HL-60 (cell line): ENCODE results near the gene SLC38A1.

Source experiments
- DNase-seq, 2 experiments: peaks; one replicate each; pipeline ENCODE4 v3.0.0-alpha.2; 2010 to 2020; ENCODE audit warnings: low read depth in 1 of 2, low spot score in 1 of 2
- H3K27ac ChIP-seq: fragments of 250-450 bp; sonication (Bioruptor Pico); replicated peaks from 2 replicates; pipeline ENCODE4 v1.5.1; 2020; ENCODE audit warnings: mild to moderate bottlenecking, moderate library complexity
- H3K27me3 ChIP-seq: fragments of 250-450 bp; sonication (Bioruptor Pico); 2 replicates; pipeline ENCODE4 v1.5.1; 2021; ENCODE audit warnings: mild to moderate bottlenecking, moderate library complexity; ENCODE audit not compliant: insufficient read depth, poor library complexity, severe bottlenecking
- H3K4me3 ChIP-seq: replicated peaks from 2 replicates; pipeline ENCODE4 v1.5.1; 2011; ENCODE audit warnings: mild to moderate bottlenecking, control low read depth, low read length; ENCODE audit not compliant: insufficient read depth
- GABPA ChIP-seq: IDR thresholded peaks from 2 replicates; pipeline ENCODE4 v1.6.1; 2012; ENCODE audit warnings: low read depth
- POLR2AphosphoS5 ChIP-seq: IDR thresholded peaks from 2 replicates; pipeline ENCODE4 v1.6.1; 2012; ENCODE audit warnings: low read depth
- SPI1 ChIP-seq: IDR thresholded peaks from 2 replicates; pipeline ENCODE4 v1.6.1; 2012; ENCODE audit warnings: low read depth, mild to moderate bottlenecking, borderline replicate concordance
- TF ChIP-seq, protein P1 (sequence below): IDR thresholded peaks from 2 replicates; pipeline ENCODE4 v1.6.1; 2012; ENCODE audit warnings: low read depth; ENCODE audit not compliant: insufficient replicate concordance
- TF ChIP-seq, protein P2 (sequence below): IDR thresholded peaks from one replicate; pipeline ENCODE4 v1.5.1; 2011; ENCODE audit warnings: low read length, control low read depth, inconsistent platforms; ENCODE audit not compliant: insufficient read depth

Gene SLC38A1

DNA sequence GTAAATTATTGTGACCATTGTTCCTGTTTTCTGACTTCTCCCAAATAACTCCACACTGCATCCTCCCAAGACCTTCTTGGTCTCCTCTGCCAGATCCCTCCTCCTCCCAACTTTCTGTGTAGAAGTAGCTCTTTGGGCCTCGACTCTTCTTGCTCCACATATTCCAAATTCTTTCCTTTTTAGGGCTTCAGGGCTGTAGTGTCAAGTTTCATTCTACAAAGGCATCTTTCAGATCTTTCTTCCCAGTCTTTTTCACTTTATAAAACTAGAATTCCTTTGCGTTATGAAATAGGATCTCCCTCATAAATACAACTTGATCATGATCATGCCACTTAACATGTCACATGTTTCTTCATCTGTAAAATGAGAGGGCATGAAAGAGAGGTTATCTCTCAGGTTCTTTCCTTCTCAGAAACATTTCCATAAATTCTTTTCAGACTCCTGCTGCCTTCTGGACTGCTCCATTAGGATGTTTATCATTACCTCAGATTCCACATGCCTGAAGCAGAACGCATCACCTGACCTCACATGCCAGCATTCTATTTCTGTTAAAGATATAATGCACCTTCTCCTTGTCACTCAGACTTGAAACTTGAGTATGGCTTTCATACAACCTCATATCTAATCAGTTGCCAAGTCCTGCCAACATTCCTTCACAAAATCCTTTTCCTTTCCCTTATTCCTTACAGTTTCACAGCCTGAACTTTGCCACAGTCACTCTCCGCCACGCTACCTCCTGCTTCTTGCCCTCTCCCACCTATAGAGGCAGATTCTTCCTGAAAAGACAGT, 8.5 kb downstream of the SLC38A1 start:
- Histone ChIP-seq H3K27ac (no peak overlapping the region), H3K4me3 (no peak overlapping the region), H3K27me3 (no peaks in the 10 kb centered on the region)
- DNase-seq: no peak
- TF ChIP-seq, protein P1, sequence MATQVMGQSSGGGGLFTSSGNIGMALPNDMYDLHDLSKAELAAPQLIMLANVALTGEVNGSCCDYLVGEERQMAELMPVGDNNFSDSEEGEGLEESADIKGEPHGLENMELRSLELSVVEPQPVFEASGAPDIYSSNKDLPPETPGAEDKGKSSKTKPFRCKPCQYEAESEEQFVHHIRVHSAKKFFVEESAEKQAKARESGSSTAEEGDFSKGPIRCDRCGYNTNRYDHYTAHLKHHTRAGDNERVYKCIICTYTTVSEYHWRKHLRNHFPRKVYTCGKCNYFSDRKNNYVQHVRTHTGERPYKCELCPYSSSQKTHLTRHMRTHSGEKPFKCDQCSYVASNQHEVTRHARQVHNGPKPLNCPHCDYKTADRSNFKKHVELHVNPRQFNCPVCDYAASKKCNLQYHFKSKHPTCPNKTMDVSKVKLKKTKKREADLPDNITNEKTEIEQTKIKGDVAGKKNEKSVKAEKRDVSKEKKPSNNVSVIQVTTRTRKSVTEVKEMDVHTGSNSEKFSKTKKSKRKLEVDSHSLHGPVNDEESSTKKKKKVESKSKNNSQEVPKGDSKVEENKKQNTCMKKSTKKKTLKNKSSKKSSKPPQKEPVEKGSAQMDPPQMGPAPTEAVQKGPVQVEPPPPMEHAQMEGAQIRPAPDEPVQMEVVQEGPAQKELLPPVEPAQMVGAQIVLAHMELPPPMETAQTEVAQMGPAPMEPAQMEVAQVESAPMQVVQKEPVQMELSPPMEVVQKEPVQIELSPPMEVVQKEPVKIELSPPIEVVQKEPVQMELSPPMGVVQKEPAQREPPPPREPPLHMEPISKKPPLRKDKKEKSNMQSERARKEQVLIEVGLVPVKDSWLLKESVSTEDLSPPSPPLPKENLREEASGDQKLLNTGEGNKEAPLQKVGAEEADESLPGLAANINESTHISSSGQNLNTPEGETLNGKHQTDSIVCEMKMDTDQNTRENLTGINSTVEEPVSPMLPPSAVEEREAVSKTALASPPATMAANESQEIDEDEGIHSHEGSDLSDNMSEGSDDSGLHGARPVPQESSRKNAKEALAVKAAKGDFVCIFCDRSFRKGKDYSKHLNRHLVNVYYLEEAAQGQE: no peak
- TF ChIP-seq, protein P2, sequence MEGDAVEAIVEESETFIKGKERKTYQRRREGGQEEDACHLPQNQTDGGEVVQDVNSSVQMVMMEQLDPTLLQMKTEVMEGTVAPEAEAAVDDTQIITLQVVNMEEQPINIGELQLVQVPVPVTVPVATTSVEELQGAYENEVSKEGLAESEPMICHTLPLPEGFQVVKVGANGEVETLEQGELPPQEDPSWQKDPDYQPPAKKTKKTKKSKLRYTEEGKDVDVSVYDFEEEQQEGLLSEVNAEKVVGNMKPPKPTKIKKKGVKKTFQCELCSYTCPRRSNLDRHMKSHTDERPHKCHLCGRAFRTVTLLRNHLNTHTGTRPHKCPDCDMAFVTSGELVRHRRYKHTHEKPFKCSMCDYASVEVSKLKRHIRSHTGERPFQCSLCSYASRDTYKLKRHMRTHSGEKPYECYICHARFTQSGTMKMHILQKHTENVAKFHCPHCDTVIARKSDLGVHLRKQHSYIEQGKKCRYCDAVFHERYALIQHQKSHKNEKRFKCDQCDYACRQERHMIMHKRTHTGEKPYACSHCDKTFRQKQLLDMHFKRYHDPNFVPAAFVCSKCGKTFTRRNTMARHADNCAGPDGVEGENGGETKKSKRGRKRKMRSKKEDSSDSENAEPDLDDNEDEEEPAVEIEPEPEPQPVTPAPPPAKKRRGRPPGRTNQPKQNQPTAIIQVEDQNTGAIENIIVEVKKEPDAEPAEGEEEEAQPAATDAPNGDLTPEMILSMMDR: no peak
- no peak for TF ChIP-seq POLR2AphosphoS5
- TF ChIP-seq GABPA: no peak
- no peak for TF ChIP-seq SPI1

DNA sequence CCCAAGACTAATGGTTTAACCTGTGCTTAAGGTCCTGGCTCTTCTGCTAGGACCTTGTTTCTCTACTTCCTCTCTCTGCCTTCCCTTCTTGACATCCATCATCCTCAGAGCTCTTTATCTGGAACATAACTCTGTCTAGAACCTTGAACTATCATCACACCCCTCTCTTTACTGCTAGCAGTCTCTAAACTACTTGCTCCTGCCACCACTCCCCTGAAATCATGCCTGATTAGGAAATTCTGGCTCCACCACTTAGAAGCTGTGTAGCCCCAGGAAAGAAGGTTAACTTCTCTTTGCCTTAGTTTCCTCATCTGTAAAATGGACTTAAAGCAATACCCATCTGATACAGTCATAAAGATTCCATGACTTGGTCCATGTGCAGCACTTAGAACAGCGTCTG, 9.1 kb downstream of the SLC38A1 start:
- no peak for DNase-seq
- H3K27me3 ChIP-seq: no peaks in the 10 kb centered on the region
- TF ChIP-seq SPI1: peak; percentile 35; the same call in 1 of the 2 replicates
- TF ChIP-seq, protein P1: no peak
- TF ChIP-seq, protein P2: no peak
- no peak for TF ChIP-seq GABPA
- no peak for TF ChIP-seq POLR2AphosphoS5
- H3K27ac ChIP-seq: no peak overlapping the region
- no peak overlapping the region for H3K4me3 ChIP-seq

DNA sequence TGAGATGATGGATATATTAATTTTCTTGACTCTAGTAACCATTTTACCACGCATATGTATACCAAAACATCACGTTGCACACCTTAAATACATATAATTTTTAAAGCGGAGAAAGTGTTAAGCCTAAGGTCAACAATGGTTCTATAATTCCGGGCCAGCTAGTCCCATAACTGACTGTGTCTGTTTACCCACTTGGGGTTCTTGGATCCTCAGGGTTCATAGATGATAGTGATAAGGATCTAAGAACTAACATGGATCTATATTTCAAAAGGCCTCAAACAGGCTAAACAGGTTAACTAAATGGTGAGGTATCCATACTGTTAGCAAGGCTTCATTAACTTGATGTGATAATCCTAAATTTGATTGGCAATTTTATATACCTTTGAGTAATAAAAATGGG, 9.8 kb downstream of the SLC38A1 start:
- Histone ChIP-seq H3K27me3 (no peaks in the 10 kb centered on the region), H3K4me3 (no peak overlapping the region), H3K27ac (no peak overlapping the region)
- TF ChIP-seq, protein P2: no peak
- TF ChIP-seq, protein P1: no peak
- TF ChIP-seq SPI1 (no peak), POLR2AphosphoS5 (no peak), GABPA (no peak)
- no peak for DNase-seq
